Measurements from ENCODE around the gene TMEM123. TPM values are rescaled to one million over a fixed set of nuclear protein-coding genes. Genes with fewer than 3 reads are reported as not detected.

Gene TMEM123
- total RNA-seq (2021) = 210 and 214 TPM in 2 replicates
- percentile 95 among the genes with signal in this experiment for Bru-seq, nascent RNA
- BruChase-seq, experiment 1, labeled RNA remaining after a 2-hour chase = percentile 92 among the genes with signal in this experiment
- BruChase-seq, experiment 2, labeled RNA remaining after a 6-hour chase = percentile 96 among the genes with signal in this experiment
- long read RNA-seq, transcript TMEM123-202 (5 exons, 3,579 nt) = major isoform, 319 of 348 reads
- long read RNA-seq, partial matches to known transcripts = 10 of 348 reads
- long read RNA-seq, other reads (novel, unspliced or antisense) = 19 of 348 reads

- ChIA-PET POLR2A (ENCODE audit: low non-redundant PET) (no interaction called here), CTCF (interaction anchor here (0.6 kb wide), 1 partner anchor 15 kb away, joined by 4 read pairs; no protein-coding TSS in a partner anchor)
- BruUV-seq (replicated peaks) = TSS peak; percentile 82
Measured at GRCh38 chr11:102452461-102453301, at the start of gene TMEM123. Gene TMEM123, minus strand, starts transcription at chr11:102452765. Its CDS starts 142 bp downstream, at chr11:102452623.

GRCh38 chr11:102500829-102501228 is 48.3 kb upstream of the TMEM123 start:
- intact Hi-C loops (cut with micrococcal nuclease; ENCODE audit: unreplicated experiment) = no loop called here
- Histone ChIP-seq H3K4me1 (ENCODE audit: insufficient read depth, low read length, poor library complexity, severe bottlenecking) (no peaks in the 10 kb centered on the region), H3K27ac (ENCODE audit: low read depth, low read length, poor library complexity, severe bottlenecking) (no peak overlapping the region), H3K9me3 (ENCODE audit: low read depth, low read length, poor library complexity, severe bottlenecking) (no peaks in the 10 kb centered on the region), H3K4me3 (ENCODE audit: low read depth, low read length, poor library complexity, severe bottlenecking) (no peak overlapping the region), H3K36me3 (ENCODE audit: insufficient read depth, low read length, poor library complexity, severe bottlenecking) (no peaks in the 10 kb centered on the region), H3K27me3 (replicated peaks; ENCODE audit: insufficient read depth, low read depth, low read length, poor library complexity) (no peaks in the 10 kb centered on the region)
- POLR2A ChIA-PET (ENCODE audit: low non-redundant PET) = no interaction called here
- no peak for DNase-seq (ENCODE audit: low spot score)
- no peak for TF ChIP-seq CTCF (conservative IDR thresholded peaks at IDR 0.05; ENCODE audit: low read depth, low read length)
- TF ChIP-seq EZH2 (IDR thresholded peaks at IDR 0.05; ENCODE audit: borderline replicate concordance, low read depth, low read length, poor library complexity, severe bottlenecking) = no peak
- BruUV-seq (replicated peaks) = no TSS peak
- CTCF ChIA-PET = interaction anchor here (0.5 kb wide), 1 partner anchor 109 kb away, joined by 3 read pairs; no protein-coding TSS in a partner anchor

More at GRCh38 chr11:102452461-102453301, at the start of gene TMEM123:
- TF ChIP-seq EZH2 (IDR thresholded peaks at IDR 0.05; ENCODE audit: borderline replicate concordance, low read depth, low read length, poor library complexity, severe bottlenecking) (no peak), CTCF (conservative IDR thresholded peaks at IDR 0.05; ENCODE audit: low read depth, low read length) (0 out of 2 replicates have a peak, but pooled peaks have one; percentile 10)
- H3K4me1 ChIP-seq (ENCODE audit: insufficient read depth, low read length, poor library complexity, severe bottlenecking) = peaks cover 59% of the 10 kb centered on the region
- intact Hi-C loops (cut with micrococcal nuclease; ENCODE audit: unreplicated experiment) = loop anchor here (5.0 kb wide), 1 partner anchor 105 kb away; the partner anchor contains the start of gene BIRC2
- H3K4me3 ChIP-seq (ENCODE audit: low read depth, low read length, poor library complexity, severe bottlenecking) = peak within 1 kb of the TSS; percentile 83
- H3K27me3 ChIP-seq (replicated peaks; ENCODE audit: insufficient read depth, low read depth, low read length, poor library complexity) = no peaks in the 10 kb centered on the region
- H3K36me3 ChIP-seq (ENCODE audit: insufficient read depth, low read length, poor library complexity, severe bottlenecking) = peaks cover 7% of the 10 kb centered on the region
- DNase-seq (ENCODE audit: low spot score) = peak; percentile 89
- no peaks in the 10 kb centered on the region for H3K9me3 ChIP-seq (ENCODE audit: low read depth, low read length, poor library complexity, severe bottlenecking)
- H3K27ac ChIP-seq (ENCODE audit: low read depth, low read length, poor library complexity, severe bottlenecking) = peak within 1 kb of the TSS; percentile 89

GRCh38 chr11:102499931-102500330 is 47.4 kb upstream of the TMEM123 start:
- CTCF ChIA-PET = interaction anchor here (0.5 to 0.7 kb wide), 2 partner anchors 108 to 110 kb away, joined by 3 read pairs; no protein-coding TSS in a partner anchor
- H3K36me3 ChIP-seq (ENCODE audit: insufficient read depth, low read length, poor library complexity, severe bottlenecking) = no peaks in the 10 kb centered on the region
- H3K27me3 ChIP-seq (replicated peaks; ENCODE audit: insufficient read depth, low read depth, low read length, poor library complexity) = no peaks in the 10 kb centered on the region
- H3K4me1 ChIP-seq (ENCODE audit: insufficient read depth, low read length, poor library complexity, severe bottlenecking) = no peaks in the 10 kb centered on the region
- no peak for DNase-seq (ENCODE audit: low spot score)
- H3K9me3 ChIP-seq (ENCODE audit: low read depth, low read length, poor library complexity, severe bottlenecking) = no peaks in the 10 kb centered on the region
- intact Hi-C loops (cut with micrococcal nuclease; ENCODE audit: unreplicated experiment) = loop anchor here (5.0 to 10.0 kb wide), 2 partner anchors 112 to 635 kb away; no protein-coding TSS in a partner anchor
- POLR2A ChIA-PET (ENCODE audit: low non-redundant PET) = no interaction called here
- no peak overlapping the region for H3K4me3 ChIP-seq (ENCODE audit: low read depth, low read length, poor library complexity, severe bottlenecking)
- TF ChIP-seq EZH2 (IDR thresholded peaks at IDR 0.05; ENCODE audit: borderline replicate concordance, low read depth, low read length, poor library complexity, severe bottlenecking) = no peak
- no peak for TF ChIP-seq CTCF (conservative IDR thresholded peaks at IDR 0.05; ENCODE audit: low read depth, low read length)
- BruUV-seq (replicated peaks) = no TSS peak
- H3K27ac ChIP-seq (ENCODE audit: low read depth, low read length, poor library complexity, severe bottlenecking) = no peak overlapping the region

Measured in A673 (cell line).